K562 (cell line): ENCODE measurements around the gene MFN1. TPM values are rescaled to one million over a fixed set of nuclear protein-coding genes. Genes with fewer than 3 reads are reported as not detected.

ENCODE experiments used
- CHCHD3 ChIP-seq: fragments of 250-450 bp; sonication (Bioruptor Pico); IDR thresholded peaks from 2 replicates; pipeline ENCODE4 v2.1.2; 2022; ENCODE audit warnings: mild to moderate bottlenecking
- CREB3 ChIP-seq: fragments of 450-650 bp; conservative IDR thresholded peaks from 2 replicates; pipeline ENCODE4 v1.6.1; 2016; ENCODE audit warnings: missing genetic modification characterization, low read depth, mild to moderate bottlenecking, missing compliant biosample characterization, moderate library complexity
- CTCF ChIP-seq, 3 experiments: IDR thresholded peaks in 2 of 3; conservative IDR thresholded peaks in 1 of 3; 2 replicates each; pipeline ENCODE4 v1.5.1; 2011 to 2012; ENCODE audit warnings: low read length in 3 of 3, mild to moderate bottlenecking in 3 of 3, control low read depth in 2 of 3, improper control_type of control experiment in 1 of 3, inconsistent platforms in 1 of 3, low read depth in 1 of 3, mixed read lengths in 1 of 3, moderate library complexity in 1 of 3; ENCODE audit not compliant: insufficient read depth in 2 of 3
- FOXJ2 ChIP-seq: fragments of 200-800 bp; sonication (Bioruptor generic); IDR thresholded peaks from 2 replicates; pipeline ENCODE4 v1.6.1; 2016; ENCODE audit warnings: missing genetic modification characterization, missing compliant biosample characterization
- GATAD2A ChIP-seq: fragments of 450-650 bp; IDR thresholded peaks from 2 replicates; pipeline ENCODE4 v1.6.1; 2017
- HMGN3 ChIP-seq: IDR thresholded peaks from 2 replicates; pipeline ENCODE4 v1.6.1; 2011; ENCODE audit warnings: borderline replicate concordance, low read depth, mild to moderate bottlenecking, mixed read lengths, low read length; ENCODE audit not compliant: insufficient read length; ENCODE audit errors: extremely low read depth
- LEF1 ChIP-seq: fragments of 450-650 bp; IDR thresholded peaks from 2 replicates; pipeline ENCODE4 v1.6.1; 2016; ENCODE audit warnings: mild to moderate bottlenecking
- MTA3 ChIP-seq: fragments of 450-650 bp; formaldehyde crosslinking; IDR thresholded peaks from 2 replicates; pipeline ENCODE4 v1.6.1; 2017; ENCODE audit warnings: mild to moderate bottlenecking, borderline replicate concordance
- MXD1 ChIP-seq: fragments of 250-450 bp; sonication (Bioruptor Pico); IDR thresholded peaks from 2 replicates; pipeline ENCODE4 v1.8.0; 2021; ENCODE audit warnings: borderline replicate concordance, mild to moderate bottlenecking, moderate library complexity; ENCODE audit not compliant: poor library complexity, severe bottlenecking
- MYC ChIP-seq, 2 experiments: fragments of 250-450 bp in 1 of 2; sonication (Bioruptor Pico) in 1 of 2; IDR thresholded peaks; 2 replicates each; pipeline versions ENCODE4 v1.5.1 to v1.6.1; 2012 to 2021; ENCODE audit warnings: low read depth in 2 of 2, borderline replicate concordance in 1 of 2, improper control_type of control experiment in 1 of 2, low read length in 1 of 2, mild to moderate bottlenecking in 1 of 2, moderate library complexity in 1 of 2
- NCOA1 ChIP-seq: fragments of 450-650 bp; IDR thresholded peaks from 2 replicates; pipeline ENCODE4 v1.6.1; 2016; ENCODE audit warnings: low read depth
- NONO ChIP-seq, 2 experiments: fragments of 200-400 bp in 1 of 2; fragments of 450-650 bp in 1 of 2; formaldehyde crosslinking in 1 of 2; IDR thresholded peaks; 2 replicates each; pipeline ENCODE4 v1.6.1; 2017; ENCODE audit warnings: low read depth in 2 of 2, mild to moderate bottlenecking in 2 of 2, moderate library complexity in 2 of 2, low read length in 1 of 2
- RBM17 ChIP-seq: fragments of 200-400 bp; formaldehyde crosslinking; IDR thresholded peaks from 2 replicates; pipeline ENCODE4 v1.6.1; 2017; ENCODE audit warnings: low read depth, mild to moderate bottlenecking, low read length, borderline replicate concordance
- TAF9B ChIP-seq: fragments of 450-650 bp; IDR thresholded peaks from 2 replicates; pipeline ENCODE4 v1.6.1; 2018; ENCODE audit warnings: mild to moderate bottlenecking; ENCODE audit not compliant: partially characterized antibody
- ZNF239 ChIP-seq: fragments of 250-450 bp; sonication (Bioruptor Pico); IDR thresholded peaks from 2 replicates; pipeline ENCODE4 v1.4.0; 2020; ENCODE audit warnings: mild to moderate bottlenecking
- polyA plus RNA-seq, 8 experiments: library from polyadenylated mRNA; depleted of rRNA in 4 of 8; stranded (reverse) in 5 of 8; unstranded in 3 of 8; fragments of >200 nt; fragmentation: Nextera tagmentation in 2 of 8; fragmentation: Illumina TruSeq in 1 of 8; extraction: Ambion mirVana in 2 of 8; extraction: Trizol in 1 of 8; gene quantifications; 2 replicates each; pipeline versions ENCODE4 v1.2.1 to v1.2.3, GENCODE V29; 2011 to 2014; ENCODE audit warnings: inconsistent platforms in 1 of 8, missing spikeins in 1 of 8
- total RNA-seq, 7 experiments: library from RNA; depleted of rRNA in 6 of 7; stranded (reverse); fragments of >200 nt in 6 of 7; fragmentation: Illumina TruSeq in 2 of 7; extraction: Trizol in 2 of 7; gene quantifications; 2 replicates each; pipeline versions ENCODE4 v1.2.1 to v1.2.3, GENCODE V29; 2011 to 2021; ENCODE audit warnings: low replicate concordance in 1 of 7

Gene MFN1
- total and polyA plus RNA-seq, 9 of the 15 experiments (the other 6 are each of a cell fraction or from before 2014, with no cell fraction given), result 10.5 to 42.7 (median 22.6) TPM

- TF ChIP-seq CREB3, result no peak
- no peak for TF ChIP-seq NCOA1
- TF ChIP-seq HMGN3, result peak; percentile 7
- no peak for TF ChIP-seq CHCHD3 (CRISPR knock-in tag)
- peak; percentile 42 for TF ChIP-seq TAF9B
- TF ChIP-seq MYC (IDR thresholded peaks at IDR 0.05; ENCODE audit: low read depth, low read length), result no peak
- 0 out of 2 replicates have a peak, but pooled peaks have one; percentile 73 for TF ChIP-seq MYC (CRISPR knock-in tag; IDR thresholded peaks at IDR 0.05; ENCODE audit: borderline replicate concordance, low read depth)
- no peak for TF ChIP-seq ZNF239 (CRISPR knock-in tag)
- TF ChIP-seq GATAD2A, result no peak
- no peak for TF ChIP-seq FOXJ2 (tag)
- no peak for TF ChIP-seq MXD1 (CRISPR knock-in tag)
- peak in 2 of 3 experiments; percentile 24 to 27; a peak in 2 of 6 replicates for TF ChIP-seq CTCF (IDR thresholded peaks at IDR 0.05 in 2 of 3, conservative IDR thresholded peaks at IDR 0.05 in 1 of 3; ENCODE audit: insufficient read depth in 2 of 3, low read depth in 1 of 3, low read length in 3 of 3)
- no peak for TF ChIP-seq RBM17
- no peak for TF ChIP-seq NONO (IDR thresholded peaks at IDR 0.05; ENCODE audit: low read depth in 2 of 2, low read length in 1 of 2)
- TF ChIP-seq MTA3, result peak; percentile 50; the same call in 1 of the 2 replicates
- no peak for TF ChIP-seq LEF1
These were observed 24.1 kb upstream of the MFN1 start (continued) for GRCh38 chr3:179323197-179324110.
